GM21526 (cell line): Measurements from ENCODE around the gene UBR2.
"Not testable (repeated sequence)": the region's sequence is repeated elsewhere in the genome, so short reads cannot be mapped to it uniquely, and the experiment has no call there.

ENCODE experiments used
- ATAC-seq: cut with Tn5 transposase; IDR thresholded peaks from one replicate; pipeline ENCODE4 v1.9.1; 2021; ENCODE audit warnings: moderate library complexity; ENCODE audit not compliant: unreplicated experiment, low FRiP score

Gene UBR2

GRCh38 chr6:42615518-42615917 lies 51.7 kb downstream of the UBR2 start:
- ATAC-seq, result no peak

GRCh38 chr6:42616716-42617115 lies 52.9 kb downstream of the UBR2 start:
- no peak for ATAC-seq

GRCh38 chr6:42618105-42618504 lies 54.3 kb downstream of the UBR2 start:
- ATAC-seq, result no peak

GRCh38 chr6:42618686-42619085 lies 54.9 kb downstream of the UBR2 start:
- no peak for ATAC-seq

- ATAC-seq, result no peak
These were observed 56.1 kb downstream of the UBR2 start for GRCh38 chr6:42619963-42620362.

GRCh38 chr6:42624601-42625000 lies 60.8 kb downstream of the UBR2 start:
- ATAC-seq, result no peak

- no peak for ATAC-seq
These were observed 63.2 kb downstream of the UBR2 start for GRCh38 chr6:42627044-42627443.

- no peak for ATAC-seq
These were observed 63.8 kb downstream of the UBR2 start for GRCh38 chr6:42627674-42628073.

- ATAC-seq, result no peak
These were observed 64.8 kb downstream of the UBR2 start for GRCh38 chr6:42628604-42629003.

- no peak for ATAC-seq
These were observed 66.0 kb downstream of the UBR2 start for GRCh38 chr6:42629845-42630244.

GRCh38 chr6:42637681-42638080 lies 73.9 kb downstream of the UBR2 start:
- no peak for ATAC-seq

- no peak for ATAC-seq
These were observed 79.0 kb downstream of the UBR2 start for GRCh38 chr6:42642794-42643193.

GRCh38 chr6:42644211-42644610 lies 80.4 kb downstream of the UBR2 start:
- ATAC-seq, result no peak

GRCh38 chr6:42652024-42652746 lies 88.4 kb downstream of the UBR2 start:
- ATAC-seq, result no peak

- ATAC-seq, result no peak
These were observed 90.0 kb downstream of the UBR2 start for GRCh38 chr6:42653851-42654250.

- ATAC-seq, result no peak
These were observed 96.0 kb downstream of the UBR2 start for GRCh38 chr6:42659806-42660205.

GRCh38 chr6:42661540-42662153 lies 97.8 kb downstream of the UBR2 start:
- ATAC-seq, result no peak

GRCh38 chr6:42664718-42665117 lies 100.9 kb downstream of the UBR2 start:
- no peak for ATAC-seq

GRCh38 chr6:42674368-42674767 lies 110.5 kb downstream of the UBR2 start:
- not testable (repeated sequence) for ATAC-seq

GRCh38 chr6:42674780-42675179 lies 111.0 kb downstream of the UBR2 start:
- no peak for ATAC-seq

GRCh38 chr6:42679358-42679757 lies 115.5 kb downstream of the UBR2 start:
- no peak for ATAC-seq

GRCh38 chr6:42688281-42688680 lies 124.5 kb downstream of the UBR2 start:
- ATAC-seq, result no peak
